ENCODE measurements around the gene RMDN2. TPM values are rescaled to one million over a fixed set of nuclear protein-coding genes. Genes with fewer than 3 reads are reported as not detected.
A peak's percentile ranks its signal among the peaks of the same experiment; 100 is the strongest.

The RMDN2 gene
- total RNA-seq, 2 donors from 2014 or later = 3.9 to 4.9 TPM

DNA sequence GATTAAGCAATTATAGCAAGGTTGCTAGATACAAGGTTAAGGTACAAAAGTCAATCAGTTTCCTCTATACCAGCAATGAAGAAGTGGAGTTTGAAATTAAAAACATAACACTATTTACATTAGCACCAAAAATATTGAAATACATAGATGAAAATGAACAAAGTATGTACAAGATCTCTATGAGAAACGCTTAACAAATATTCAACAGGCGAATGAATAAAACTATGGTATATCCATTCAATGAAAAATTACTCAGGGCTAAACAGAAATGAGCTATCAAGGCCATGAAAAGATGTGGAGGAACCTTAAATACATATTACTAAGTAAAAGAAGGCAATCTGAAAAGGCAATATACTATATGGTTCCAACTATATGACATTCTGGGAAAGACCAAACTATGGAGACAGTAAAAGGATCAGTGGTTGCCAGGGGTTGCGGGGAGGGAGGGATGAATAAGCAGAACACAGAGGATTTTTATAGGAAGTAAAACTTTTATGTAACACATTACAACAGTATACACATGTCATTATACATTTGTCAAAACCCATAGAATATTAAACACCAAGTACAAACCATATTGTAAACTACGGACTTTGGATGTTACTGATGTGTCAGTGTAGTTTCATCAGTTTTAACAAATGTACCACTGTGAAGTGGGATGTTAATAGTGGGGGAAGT, 62.1 kb downstream of the RMDN2 start:
- no peak for DNase-seq
- Mint-ChIP-seq H3K9me3 (no peaks in the 10 kb centered on the region), H3K4me1 (peaks cover 5% of the 10 kb centered on the region), H3K27me3 (ENCODE audit: insufficient read depth) (no peaks in the 10 kb centered on the region), H3K4me3 (no peak overlapping the region), H3K27ac (no peak overlapping the region), H3K36me3 (ENCODE audit: low read depth) (peaks cover 4% of the 10 kb centered on the region)
- no peak overlapping the region for H3K4me3 ChIP-seq (ENCODE audit: low read length)
- no peaks in the 10 kb centered on the region for H3K27me3 ChIP-seq (ENCODE audit: control insufficient read depth, insufficient read depth, low read length, poor library complexity, severe bottlenecking)
- no peaks in the 10 kb centered on the region for H3K4me1 ChIP-seq (ENCODE audit: control insufficient read depth, insufficient read depth, low read length)
- H3K36me3 ChIP-seq (ENCODE audit: control insufficient read depth, insufficient read depth, low read length) = no peaks in the 10 kb centered on the region
- 98% methylated on average over 4 of the region's 4 CpGs; no CpG with 5 or more reads in 1 of the 2 experiments for WGBS, 2 experiments (ENCODE audit: insufficient coverage in 1 of 2, insufficient read length in 1 of 2)
- H3K27ac ChIP-seq (ENCODE audit: low read depth, low read length) = no peak overlapping the region
- no peak overlapping the region for H3K9ac ChIP-seq (ENCODE audit: extremely low read depth, low read length, poor library complexity, severe bottlenecking)
- no peaks in the 10 kb centered on the region for H3K9me3 ChIP-seq (ENCODE audit: control insufficient read depth, low read length)
- TF ChIP-seq, protein P1, sequence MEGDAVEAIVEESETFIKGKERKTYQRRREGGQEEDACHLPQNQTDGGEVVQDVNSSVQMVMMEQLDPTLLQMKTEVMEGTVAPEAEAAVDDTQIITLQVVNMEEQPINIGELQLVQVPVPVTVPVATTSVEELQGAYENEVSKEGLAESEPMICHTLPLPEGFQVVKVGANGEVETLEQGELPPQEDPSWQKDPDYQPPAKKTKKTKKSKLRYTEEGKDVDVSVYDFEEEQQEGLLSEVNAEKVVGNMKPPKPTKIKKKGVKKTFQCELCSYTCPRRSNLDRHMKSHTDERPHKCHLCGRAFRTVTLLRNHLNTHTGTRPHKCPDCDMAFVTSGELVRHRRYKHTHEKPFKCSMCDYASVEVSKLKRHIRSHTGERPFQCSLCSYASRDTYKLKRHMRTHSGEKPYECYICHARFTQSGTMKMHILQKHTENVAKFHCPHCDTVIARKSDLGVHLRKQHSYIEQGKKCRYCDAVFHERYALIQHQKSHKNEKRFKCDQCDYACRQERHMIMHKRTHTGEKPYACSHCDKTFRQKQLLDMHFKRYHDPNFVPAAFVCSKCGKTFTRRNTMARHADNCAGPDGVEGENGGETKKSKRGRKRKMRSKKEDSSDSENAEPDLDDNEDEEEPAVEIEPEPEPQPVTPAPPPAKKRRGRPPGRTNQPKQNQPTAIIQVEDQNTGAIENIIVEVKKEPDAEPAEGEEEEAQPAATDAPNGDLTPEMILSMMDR (conservative IDR thresholded peaks at IDR 0.05) = no peak

DNA sequence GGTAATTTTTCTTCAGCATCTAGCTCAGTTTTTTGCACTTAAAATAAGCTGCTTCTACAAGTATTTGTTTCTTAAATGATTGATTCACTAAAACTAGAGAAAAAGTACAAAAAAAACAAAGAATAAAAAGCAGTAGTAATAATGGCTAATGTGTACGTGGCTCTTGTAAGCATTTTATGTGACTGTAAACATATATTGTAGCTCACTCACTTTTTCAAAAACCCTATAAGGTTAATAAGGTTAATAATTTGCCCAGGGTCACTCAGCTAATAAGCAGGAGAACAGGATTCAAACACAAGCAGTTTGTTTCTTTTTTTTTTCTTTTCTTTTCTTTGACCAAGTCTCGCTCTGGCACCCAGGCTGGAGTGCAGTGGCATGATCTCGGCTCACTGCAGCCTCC, 67.5 kb downstream of the RMDN2 start:
- Histone ChIP-seq H3K27ac (ENCODE audit: low read depth, low read length) (no peak overlapping the region), H3K4me3 (ENCODE audit: low read length) (no peak overlapping the region), H3K9ac (ENCODE audit: extremely low read depth, low read length, poor library complexity, severe bottlenecking) (no peak overlapping the region), H3K9me3 (ENCODE audit: control insufficient read depth, low read length) (no peaks in the 10 kb centered on the region), H3K4me1 (ENCODE audit: control insufficient read depth, insufficient read depth, low read length) (no peaks in the 10 kb centered on the region), H3K27me3 (ENCODE audit: control insufficient read depth, insufficient read depth, low read length, poor library complexity, severe bottlenecking) (no peaks in the 10 kb centered on the region), H3K36me3 (ENCODE audit: control insufficient read depth, insufficient read depth, low read length) (no peaks in the 10 kb centered on the region)
- Mint-ChIP-seq H3K4me3 (no peak overlapping the region), H3K27ac (no peak overlapping the region), H3K4me1 (no peaks in the 10 kb centered on the region), H3K9me3 (no peaks in the 10 kb centered on the region), H3K27me3 (ENCODE audit: insufficient read depth) (no peaks in the 10 kb centered on the region), H3K36me3 (ENCODE audit: low read depth) (no peaks in the 10 kb centered on the region)
- DNase-seq = no peak
- TF ChIP-seq, protein P1 (conservative IDR thresholded peaks at IDR 0.05) = no peak
- WGBS, 2 experiments (ENCODE audit: insufficient coverage in 1 of 2, insufficient read length in 1 of 2) = 88 to 94% methylated on average over 2 to 3 of the region's 3 CpGs

DNA sequence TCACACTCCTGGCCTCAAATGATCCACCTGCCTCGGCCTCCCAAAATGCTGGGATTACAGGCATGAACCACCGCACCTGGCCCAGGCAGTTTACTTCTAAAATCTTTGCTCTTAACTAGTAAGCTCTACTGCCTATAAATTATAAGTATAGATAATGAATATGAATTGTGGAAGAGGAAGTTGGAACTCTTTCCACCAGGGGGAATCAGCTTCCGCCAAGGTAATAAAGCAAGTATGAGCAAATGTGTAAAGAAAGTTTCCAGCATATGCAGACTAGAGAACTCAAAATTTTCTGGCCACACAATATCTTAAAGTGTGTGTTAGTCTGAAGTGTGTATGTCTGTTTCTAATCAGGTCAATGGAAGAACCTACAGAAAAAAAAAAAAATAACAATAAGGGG, 68.1 kb downstream of the RMDN2 start:
- DNase-seq = no peak
- Histone ChIP-seq H3K9me3 (ENCODE audit: control insufficient read depth, low read length) (no peaks in the 10 kb centered on the region), H3K9ac (ENCODE audit: extremely low read depth, low read length, poor library complexity, severe bottlenecking) (no peak overlapping the region), H3K27ac (ENCODE audit: low read depth, low read length) (no peak overlapping the region), H3K27me3 (ENCODE audit: control insufficient read depth, insufficient read depth, low read length, poor library complexity, severe bottlenecking) (no peaks in the 10 kb centered on the region), H3K4me1 (ENCODE audit: control insufficient read depth, insufficient read depth, low read length) (no peaks in the 10 kb centered on the region), H3K4me3 (ENCODE audit: low read length) (no peak overlapping the region), H3K36me3 (ENCODE audit: control insufficient read depth, insufficient read depth, low read length) (peaks cover under 1% of the 10 kb centered on the region)
- Mint-ChIP-seq H3K27ac (no peak overlapping the region), H3K4me3 (no peak overlapping the region), H3K4me1 (no peaks in the 10 kb centered on the region), H3K36me3 (ENCODE audit: low read depth) (no peaks in the 10 kb centered on the region), H3K27me3 (ENCODE audit: insufficient read depth) (no peaks in the 10 kb centered on the region), H3K9me3 (no peaks in the 10 kb centered on the region)
- TF ChIP-seq, protein P1 (conservative IDR thresholded peaks at IDR 0.05) = peak; percentile 60
- 97 to 100% methylated on average over 1 to 3 of the region's 3 CpGs for WGBS, 2 experiments (ENCODE audit: insufficient coverage in 1 of 2, insufficient read length in 1 of 2)
